GM21447 (cell line): ENCODE measurements around the gene GNAQ.
"Not testable (repeated sequence)": the region's sequence is repeated elsewhere in the genome, so short reads cannot be mapped to it uniquely, and the experiment has no call there.

ENCODE experiments used
- ATAC-seq: cut with Tn5 transposase; IDR thresholded peaks from one replicate; pipeline ENCODE4 v1.9.1; 2021; ENCODE audit not compliant: unreplicated experiment

The GNAQ gene

DNA sequence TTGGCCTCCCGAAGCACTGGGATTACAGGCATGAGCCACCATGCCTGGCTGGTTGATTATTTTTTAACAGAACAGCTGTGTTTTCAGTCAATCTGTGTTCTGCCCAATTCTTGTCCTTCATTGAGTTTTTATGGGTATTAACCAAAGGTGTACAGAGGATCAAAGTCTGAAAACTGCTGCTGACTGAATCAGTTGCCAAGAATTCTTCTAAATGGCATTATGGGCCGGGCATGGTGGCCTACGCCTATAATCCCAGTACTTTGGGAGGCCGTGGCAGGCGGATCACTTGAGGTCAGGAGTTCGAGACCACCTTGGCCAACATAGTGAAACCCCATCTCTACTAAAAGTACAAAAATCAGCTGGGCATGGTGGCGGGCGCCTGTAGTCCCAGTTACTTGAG, 150.0 kb downstream of the GNAQ start:
- not testable (repeated sequence) for ATAC-seq

- ATAC-seq = no peak
Measured at GRCh38 chr9:77881111-77881510, 150.5 kb downstream of the GNAQ start.

GRCh38 chr9:77879437-77879943, 152.1 kb downstream of the GNAQ start:
- ATAC-seq = no peak

GRCh38 chr9:77878793-77879192, 152.8 kb downstream of the GNAQ start:
- not testable (repeated sequence) for ATAC-seq

DNA sequence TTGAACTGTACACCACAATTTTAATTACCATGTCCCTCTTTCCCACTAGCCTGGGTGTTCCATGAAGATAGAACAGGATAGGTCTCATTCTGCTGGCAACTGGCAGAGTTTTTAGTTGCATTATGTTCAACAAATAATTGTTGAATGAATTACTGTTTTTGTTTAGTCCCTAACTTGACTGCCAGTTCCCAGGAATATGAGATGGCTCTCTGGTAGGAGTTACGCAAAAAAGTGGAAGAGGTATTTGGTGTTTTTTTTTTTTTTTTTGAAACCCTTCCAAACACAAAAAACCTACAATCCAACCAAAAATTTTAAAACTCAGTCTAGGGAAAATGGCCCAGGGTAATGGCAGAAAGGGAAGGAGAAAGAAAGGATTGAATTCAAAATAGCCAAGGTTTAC, 153.6 kb downstream of the GNAQ start:
- no peak for ATAC-seq

- no peak for ATAC-seq
Measured at GRCh38 chr9:77876590-77876989, 155.0 kb downstream of the GNAQ start.

DNA sequence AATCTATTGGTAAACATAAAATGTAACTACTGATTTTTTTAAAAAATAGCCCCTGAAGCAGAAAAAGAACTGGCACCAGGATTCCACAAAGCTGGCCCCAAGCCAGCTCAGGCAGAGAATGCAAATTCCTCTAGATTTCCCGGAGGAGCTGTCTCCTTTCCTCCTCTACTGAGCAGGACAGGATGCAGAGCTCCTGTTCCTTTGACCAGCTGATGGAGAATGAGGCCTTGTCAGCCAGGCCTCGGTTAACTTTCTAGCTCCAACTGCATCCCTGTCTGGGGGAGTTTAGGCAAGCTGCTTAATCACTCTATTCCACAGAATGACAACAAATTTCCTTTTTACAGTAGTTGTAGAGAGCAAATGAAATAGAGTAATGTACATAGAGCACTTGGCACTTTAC, 155.5 kb downstream of the GNAQ start:
- ATAC-seq = no peak

- no peak for ATAC-seq
Measured at GRCh38 chr9:77872863-77873262, 158.7 kb downstream of the GNAQ start.

DNA sequence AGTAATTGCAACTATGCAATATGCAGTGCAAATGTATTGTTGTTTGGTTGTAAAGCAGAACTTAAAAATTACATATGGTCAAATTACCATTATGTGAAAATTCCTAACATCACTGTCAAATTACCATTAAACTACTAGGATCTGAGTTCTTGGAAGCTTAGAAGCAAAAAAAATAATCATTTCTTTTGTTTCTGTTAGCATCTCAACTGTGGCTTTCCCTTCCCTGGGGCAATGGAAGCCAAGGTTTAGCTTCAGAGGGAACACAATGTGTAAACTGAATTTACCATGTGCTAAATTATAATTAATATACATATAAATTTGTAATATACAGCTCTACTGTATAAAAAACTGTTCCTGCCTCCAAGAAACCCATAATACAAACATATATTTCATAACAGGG, 159.4 kb downstream of the GNAQ start:
- ATAC-seq = no peak

DNA sequence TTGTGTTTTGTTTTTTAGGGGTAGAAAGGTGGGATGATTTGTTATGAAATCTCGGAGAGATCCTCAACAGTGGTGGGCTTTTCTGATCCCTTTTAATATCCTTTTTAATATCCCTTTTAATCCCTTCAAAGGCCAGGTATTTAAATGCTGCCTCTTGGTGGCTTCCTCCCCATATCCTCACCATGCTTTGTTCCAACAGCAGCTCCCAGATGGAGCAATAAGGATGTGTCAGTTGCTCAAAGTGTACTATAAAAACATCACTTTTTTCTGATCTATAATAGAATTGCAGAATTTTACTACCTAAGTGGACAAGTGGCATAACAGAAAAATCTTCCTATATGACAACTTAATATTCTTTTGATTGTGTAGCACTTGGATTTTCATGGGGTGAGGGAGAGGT, 160.1 kb downstream of the GNAQ start:
- ATAC-seq = no peak

- ATAC-seq = no peak
Measured at GRCh38 chr9:77866878-77867277, 164.7 kb downstream of the GNAQ start.

DNA sequence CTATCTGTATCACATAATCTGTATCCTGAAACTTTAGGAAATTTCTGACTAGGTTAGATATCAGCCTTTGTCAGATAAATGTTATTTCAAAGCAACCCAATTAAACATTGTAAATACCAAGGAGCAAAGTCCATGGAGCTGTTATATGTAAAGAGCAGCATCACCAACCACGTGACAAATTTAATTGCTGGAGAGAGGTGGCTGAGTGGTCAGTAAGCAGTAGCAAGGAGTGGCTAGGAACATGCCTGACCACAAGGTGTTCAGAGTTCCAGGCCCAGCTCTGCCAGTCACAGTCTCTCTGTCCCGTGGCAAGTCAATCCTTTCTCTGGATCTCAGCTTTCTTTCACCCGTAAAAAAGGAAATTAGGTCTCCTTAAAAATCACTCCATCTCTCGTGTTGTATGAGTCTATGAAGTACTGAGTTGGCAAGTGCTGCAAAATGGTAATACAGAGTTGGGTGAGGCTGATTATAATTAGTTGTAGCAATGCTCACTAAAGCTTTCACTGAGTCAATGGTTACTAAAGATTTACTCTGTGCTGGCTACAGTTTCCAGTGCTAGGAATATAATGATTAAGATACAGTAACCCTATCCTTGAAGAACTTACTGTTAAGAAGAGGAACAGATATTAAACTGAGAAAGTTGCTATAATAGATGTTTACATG, 166.1 kb downstream of the GNAQ start:
- no peak for ATAC-seq

- ATAC-seq = no peak
Measured at GRCh38 chr9:77864211-77864889, 167.3 kb downstream of the GNAQ start.

DNA sequence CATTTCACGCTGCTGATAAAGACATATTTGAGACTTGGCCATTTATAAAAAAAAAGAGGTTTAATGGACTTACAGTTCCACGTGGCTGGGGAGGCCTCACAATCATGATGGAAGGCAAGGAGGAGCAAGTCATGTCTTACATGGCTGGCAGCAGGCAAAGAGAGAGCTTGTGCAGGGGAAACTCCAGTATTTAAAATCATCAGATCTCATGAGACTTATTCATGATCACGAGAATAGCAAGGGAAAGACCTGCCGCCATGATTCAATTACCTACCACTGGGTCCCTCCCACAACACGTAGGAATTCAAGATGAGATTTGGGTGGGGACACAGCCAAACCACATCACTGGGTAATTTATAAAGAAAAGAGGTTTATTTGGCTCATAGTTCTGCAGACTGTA, 168.0 kb downstream of the GNAQ start:
- not testable (repeated sequence) for ATAC-seq

GRCh38 chr9:77860953-77861352, 170.7 kb downstream of the GNAQ start:
- not testable (repeated sequence) for ATAC-seq

- no peak for ATAC-seq
Measured at GRCh38 chr9:77857513-77858259, 173.9 kb downstream of the GNAQ start.

GRCh38 chr9:77856615-77857014, 175.0 kb downstream of the GNAQ start:
- ATAC-seq = no peak

- no peak for ATAC-seq
Measured at GRCh38 chr9:77854916-77855311, 176.7 kb downstream of the GNAQ start.

- ATAC-seq = no peak
Measured at GRCh38 chr9:77854258-77854915, 177.2 kb downstream of the GNAQ start.

DNA sequence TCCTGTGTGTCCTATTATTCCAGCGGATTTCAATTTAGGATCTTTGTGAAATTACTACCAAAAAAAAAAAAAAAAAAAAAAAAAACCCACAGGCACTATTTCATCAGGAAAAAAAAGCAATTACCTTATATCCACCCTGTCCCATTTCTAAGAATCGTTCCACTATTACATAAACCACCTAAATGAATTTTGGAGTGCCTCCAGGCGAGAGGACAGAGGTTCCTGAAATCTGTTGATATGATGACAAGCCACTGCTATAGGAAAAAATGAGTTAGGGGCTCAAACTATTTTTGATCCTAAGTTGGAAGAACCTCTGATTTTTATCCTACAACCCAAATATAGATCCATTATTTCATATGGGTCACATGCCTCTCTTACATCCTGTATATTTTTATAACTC, 177.9 kb downstream of the GNAQ start:
- ATAC-seq = no peak

DNA sequence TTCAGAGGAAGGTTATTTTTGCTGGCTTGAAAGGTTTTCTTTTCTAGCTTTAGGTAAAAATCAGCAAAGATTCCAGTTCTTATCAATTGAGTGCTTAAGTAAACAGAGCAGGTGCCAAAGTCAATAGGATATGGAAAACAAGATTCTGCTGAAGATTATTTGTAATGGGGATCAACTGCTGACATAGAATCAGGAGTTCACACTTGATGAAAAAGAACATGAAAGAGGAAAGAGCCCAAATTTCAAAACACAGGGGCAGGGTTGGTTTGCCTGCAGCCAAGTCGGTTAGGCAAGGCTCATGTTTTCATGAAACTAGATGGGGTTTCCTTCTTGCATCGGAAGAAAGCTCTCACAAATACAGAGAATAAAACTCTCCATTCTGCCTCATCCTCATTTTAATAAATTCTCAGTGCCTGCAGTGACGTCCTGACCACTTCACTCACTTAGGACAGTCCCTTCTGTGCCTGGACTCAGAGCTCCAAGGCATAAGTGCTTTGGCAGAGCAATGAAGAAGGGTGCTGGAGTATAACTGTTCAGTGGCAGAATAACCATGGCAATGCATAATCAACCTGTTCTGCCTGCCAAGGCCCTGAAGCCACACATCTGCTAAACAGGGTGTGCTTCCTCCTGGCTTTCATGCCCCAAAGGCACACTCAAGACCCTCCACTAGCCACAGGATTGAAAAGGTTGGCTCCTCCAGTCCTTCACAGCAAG, 179.6 kb downstream of the GNAQ start:
- ATAC-seq = no peak
